ENCODE measurements around the gene CTXND1.
"Not testable (repeated sequence)": the region's sequence is repeated elsewhere in the genome, so short reads cannot be mapped to it uniquely, and the experiment has no call there.

CTXND1 gene

DNA sequence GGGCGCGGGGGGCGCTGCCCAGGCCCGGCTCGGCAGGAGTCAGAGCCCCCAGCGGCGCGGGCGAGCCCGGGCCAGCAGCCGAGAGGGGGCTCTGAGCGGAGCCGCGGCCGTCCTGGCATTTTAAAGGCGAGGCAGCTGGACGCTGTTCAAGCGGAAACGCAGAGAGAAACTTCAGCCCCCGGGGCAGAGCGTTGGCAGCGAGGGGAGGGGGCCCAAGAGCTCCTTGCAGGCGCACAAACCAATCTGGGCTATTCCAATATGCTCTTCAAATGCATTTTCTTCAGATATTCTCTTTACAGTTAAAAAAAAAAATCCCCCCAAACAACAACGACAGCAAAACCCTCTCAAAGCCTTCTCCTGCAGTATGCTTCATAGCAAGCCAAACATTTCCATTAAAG, at the start of gene CTXND1:
CTXND1 (minus strand) TSS at position 93 of the 398 bp plus-strand sequence. CDS start 50,264 bp downstream, outside the sequence.
- DNase-seq: no peak

DNA sequence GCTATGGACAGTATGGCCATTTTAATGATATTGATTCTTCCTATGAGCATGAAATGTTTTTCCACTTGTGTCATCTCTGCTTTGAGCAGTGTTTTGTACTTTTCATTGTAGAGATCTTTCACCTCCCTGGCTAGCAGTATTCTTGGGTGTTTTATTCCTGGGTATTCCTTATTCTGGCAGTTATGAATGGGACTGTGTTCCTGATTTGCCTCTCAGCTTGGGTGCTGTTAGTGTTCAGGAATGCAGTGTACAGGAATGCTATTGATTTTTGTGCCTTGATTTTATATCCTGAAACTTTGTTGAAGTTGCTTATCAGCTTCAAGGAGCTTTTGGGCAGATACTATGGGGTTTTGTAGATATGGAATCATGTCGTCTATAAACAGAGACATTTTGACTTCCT, 49.5 kb upstream of the CTXND1 start:
- DNase-seq: no peak

DNA sequence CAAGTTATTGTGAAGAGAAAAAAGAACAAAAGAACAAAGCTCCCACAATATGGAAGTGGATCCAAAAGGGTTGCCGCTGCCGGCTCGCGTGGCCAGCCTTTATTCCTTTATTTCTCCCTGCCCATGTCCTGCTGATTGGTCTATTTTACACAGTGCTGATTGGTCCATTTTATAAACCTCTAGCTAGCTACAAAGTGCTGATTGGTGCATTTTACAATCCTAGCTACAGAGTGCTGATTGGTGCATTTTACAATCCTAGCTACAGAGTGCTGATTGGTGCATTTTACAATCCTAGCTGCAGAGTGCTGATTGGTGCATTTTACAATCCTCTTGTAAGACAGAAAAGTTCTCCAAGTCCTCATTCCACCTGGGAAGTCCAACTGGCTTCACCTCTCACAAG, 43.8 kb upstream of the CTXND1 start:
- DNase-seq: not testable (repeated sequence)

DNA sequence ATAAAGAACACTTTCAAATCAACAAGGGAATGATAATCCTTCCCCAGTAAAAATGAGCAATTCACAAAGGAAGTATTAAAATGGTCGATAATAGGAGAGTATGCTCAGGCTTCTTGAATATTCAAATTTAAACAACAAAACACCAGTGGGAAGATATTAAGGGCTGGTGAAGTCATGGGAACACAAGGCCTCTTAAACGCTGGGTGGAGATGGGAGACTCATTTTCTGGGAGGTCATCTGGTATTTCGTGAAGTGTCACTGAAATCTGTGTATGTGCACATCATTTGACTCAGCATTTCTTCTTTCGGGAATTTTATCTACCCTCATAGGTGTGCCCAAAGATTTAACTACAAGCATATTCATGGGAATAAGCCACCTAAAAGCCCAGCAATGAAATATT, 40.1 kb upstream of the CTXND1 start:
- DNase-seq: no peak

DNA sequence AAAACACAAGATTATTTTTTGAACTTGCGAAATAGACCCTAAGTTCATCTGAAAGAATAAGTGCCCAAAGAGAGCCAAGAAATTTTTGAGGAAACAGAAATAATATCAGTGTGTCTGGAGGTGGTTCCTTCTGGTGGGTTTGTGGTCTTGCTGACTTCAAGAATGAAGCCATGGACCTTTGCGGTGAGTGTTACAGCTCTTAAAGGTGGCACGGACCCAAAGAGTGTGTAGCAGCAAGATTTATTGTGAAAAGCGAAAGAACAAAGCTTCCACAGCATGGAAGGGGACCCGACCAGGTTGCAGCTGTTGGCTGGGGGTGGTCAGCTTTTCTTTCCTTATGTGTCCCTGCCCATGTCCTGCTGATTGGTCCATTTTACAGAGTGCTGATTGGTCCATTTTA, 38.9 kb upstream of the CTXND1 start:
- not testable (repeated sequence) for DNase-seq

DNA sequence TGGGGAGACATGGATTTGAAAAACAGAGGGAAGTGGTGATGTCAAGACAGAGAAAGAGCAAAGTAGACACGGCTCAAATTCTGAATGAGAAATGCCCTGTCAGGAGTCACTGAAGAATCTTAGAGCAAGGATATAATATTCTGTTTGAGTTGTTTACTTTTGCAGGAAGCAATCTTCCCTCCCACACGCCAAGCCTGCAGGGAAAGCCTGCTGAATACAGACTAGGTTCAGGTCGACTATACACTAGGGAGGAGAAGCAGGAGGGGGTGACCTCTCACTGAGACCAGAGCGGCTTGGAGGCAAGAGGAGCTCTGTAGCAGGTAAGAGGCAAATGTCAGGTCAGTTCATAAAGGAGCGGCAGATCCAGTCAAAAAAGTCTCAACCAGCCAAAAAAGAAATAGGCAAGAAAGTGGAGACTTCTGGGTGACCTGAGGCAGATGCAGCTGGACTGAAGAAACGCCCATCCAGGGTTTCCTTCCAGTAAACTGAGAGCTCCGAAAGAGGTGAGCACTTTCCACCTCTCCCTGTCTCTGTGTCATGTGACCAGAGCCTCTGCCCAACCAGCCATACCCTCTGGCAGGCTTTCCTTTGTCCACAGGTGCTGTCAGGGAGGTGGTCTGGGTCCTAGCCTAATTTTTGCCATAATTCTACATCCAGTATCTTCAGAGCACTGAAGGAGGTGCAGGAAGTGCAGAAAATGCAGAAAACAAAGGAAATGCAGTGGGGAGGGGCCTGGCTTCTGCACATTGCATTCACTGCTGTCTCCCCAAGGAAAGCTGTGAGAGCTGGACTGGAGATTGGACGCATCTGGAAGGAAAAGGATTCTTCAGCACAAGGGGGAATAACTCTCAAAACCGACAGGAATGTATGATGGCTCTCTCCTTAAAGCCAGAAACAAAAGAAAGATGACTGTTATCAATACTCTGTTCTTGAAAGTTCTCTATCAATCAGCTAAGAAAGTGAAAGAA, 37.8 kb upstream of the CTXND1 start:
- DNase-seq: no peak

DNA sequence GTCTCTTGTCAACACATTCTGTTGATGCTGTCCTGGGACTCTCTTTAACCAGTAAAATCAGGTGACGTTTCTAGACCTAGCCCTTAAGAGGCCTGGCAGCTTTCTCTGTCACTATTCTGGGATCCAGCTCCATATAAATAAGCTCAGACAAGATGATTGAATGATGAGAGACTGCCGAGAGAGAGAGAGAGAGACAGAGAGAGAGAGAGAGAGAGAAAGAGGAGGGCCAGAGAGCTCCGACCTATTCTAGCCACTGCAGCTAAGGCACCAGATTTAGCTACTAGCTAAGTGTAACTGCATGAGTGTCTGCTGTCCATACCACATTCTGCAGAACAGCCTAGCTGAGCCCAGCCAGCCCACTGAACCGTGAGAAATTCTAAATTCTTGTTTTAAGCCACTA, 36.1 kb upstream of the CTXND1 start:
- DNase-seq: no peak

DNA sequence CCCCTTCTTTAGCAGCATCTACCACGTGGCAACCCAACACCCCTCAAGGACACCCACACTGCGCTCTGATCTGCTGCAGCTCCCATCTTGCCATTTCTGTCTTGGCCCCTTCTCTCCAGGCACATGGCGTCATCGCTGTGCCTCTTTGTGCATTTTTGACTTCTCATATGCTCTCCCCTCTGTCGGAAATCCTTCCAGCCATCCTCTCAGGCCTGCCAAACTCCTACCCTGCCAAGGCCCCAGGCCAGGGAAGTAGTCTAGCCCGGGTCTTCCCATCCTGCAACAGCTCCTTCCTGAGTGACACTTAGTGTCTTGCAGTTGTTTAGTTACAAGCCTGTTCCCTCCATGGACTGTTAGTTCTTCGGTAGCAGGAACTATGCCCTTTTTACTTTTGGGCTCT, 34.0 kb upstream of the CTXND1 start:
- DNase-seq: no peak

DNA sequence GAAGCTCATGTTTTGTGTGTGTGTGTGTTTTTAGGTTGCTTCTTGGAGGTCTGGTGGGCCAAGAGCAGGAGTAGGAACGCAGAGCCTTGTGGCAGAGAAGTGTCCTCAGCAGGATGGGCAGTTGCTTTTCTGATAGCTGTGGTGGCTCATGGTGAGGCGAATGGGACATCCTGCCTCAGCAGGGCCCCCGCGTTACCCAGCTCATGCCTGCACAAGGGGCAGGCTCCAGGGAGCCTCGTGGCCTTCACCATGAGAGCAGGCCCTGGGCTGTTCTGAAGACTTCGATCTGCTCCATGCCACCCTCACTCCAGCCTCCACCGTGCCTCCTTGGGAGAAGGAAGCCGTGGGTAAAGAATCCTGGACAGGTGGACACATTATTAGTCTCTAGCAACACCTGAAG, 33.4 kb upstream of the CTXND1 start:
- no peak for DNase-seq

DNA sequence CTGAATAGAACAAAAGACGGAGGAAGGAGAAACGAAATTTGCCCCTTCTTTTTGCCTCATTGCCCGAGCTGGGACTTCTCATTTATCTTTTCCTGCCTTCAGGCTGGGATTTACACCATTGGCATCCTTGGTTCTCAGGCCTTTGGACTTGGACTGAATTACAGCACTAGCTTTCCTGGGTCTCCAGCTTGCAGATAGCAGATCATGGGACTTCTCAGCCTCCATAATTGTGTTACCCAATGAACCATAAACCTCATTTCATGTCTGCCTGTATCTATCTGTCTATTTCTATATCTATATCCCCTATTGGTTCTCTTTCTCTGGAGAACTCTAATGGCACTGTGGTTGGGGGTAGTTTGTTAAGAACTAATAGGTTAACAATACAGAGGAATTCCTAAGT, 31.5 kb upstream of the CTXND1 start:
- DNase-seq: no peak

DNA sequence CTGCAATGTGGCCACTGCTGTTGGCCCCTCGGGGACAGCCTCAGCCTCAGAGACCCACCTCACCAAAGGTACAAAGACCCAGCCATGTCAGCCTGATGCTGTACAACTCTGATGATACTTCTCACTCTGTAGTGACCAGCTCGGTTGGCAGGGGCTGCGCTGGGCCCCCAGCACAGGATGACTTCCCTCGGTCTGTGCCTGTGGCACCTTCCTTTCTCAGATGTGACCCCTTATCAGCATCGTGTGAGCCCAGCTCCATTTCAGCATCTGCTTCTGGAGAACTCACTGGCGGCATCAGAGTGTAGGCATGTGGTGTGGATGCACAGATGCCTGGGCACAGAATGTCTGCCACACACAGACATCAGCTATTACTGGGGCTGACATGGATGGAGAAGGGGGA, 25.1 kb upstream of the CTXND1 start:
- no peak for DNase-seq

DNA sequence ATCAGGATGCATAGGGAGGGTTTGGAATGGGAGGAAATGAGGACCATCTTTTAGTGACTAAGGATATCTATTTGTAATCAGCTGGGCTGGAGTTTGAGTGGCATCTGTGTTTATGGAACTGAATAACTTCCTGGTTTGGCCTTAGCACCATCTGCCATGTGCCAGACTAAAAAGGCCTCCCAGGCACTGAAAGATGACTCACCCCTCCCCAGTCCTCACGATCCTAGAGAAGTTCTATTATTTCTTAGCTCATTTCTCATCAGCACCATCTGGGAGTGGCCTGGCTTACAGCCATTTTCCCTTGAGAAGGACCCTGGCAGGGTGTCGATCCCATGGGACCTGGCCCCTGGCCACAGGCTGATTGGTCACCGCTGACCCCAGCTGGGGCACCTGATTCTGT, 23.9 kb upstream of the CTXND1 start:
- peak; percentile 19 for DNase-seq

DNA sequence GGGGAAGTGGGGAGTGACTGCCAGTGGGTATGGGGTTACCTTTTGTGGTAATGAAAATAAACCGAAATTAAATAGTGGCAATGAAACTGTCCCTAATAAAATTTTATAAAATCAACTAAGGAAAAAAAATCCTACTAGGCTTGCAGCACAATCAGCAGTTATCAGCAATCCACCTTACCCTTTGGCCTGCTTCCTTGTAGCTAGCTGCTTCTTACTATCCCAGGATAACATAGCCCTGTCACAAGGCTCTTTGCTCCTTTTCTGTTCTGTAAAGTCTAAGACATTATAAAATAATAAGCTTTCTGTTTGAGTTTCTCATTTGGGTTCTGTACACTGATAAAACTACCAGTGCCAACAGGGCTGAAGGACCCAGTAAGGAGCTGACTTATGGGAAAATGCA, 23.0 kb upstream of the CTXND1 start:
- peak; percentile 6 for DNase-seq

DNA sequence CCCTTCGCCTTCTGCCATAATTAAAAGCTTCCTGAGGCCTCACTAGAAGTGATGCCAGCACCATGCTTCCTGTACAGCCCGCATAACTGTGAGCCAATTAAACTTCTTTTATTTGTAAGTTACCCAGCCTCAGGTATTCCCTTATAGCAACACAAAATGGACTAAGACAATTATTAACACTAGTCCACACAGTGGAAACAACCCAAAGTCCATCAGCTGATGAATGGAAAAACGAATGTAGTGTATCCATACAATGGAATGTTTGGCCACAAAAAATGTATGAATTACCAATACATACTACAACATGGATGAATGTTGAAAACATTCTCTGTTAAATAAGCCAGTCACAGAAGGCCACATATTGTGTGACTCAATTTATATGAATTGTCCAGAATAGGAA, 22.5 kb upstream of the CTXND1 start:
- no peak for DNase-seq

DNA sequence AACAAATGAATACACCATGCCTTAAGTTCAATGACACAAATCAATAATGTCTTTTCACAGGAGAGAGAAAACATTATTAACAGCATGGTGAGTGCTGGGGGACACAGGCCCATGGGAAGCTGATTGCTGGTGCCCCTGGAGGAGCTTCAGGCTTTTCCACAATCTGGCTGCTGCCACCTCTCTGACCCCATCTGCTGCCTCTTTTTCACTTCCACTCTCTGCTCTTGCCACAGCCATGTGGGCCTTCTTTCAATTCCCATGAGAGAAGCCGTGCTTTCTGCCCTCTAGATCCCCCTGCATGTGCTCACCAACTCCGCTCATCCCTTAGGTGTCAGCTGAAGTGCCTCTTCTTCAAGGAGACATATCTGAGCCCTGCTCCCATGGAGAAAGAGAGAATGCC, 21.0 kb upstream of the CTXND1 start:
- no peak for DNase-seq

DNA sequence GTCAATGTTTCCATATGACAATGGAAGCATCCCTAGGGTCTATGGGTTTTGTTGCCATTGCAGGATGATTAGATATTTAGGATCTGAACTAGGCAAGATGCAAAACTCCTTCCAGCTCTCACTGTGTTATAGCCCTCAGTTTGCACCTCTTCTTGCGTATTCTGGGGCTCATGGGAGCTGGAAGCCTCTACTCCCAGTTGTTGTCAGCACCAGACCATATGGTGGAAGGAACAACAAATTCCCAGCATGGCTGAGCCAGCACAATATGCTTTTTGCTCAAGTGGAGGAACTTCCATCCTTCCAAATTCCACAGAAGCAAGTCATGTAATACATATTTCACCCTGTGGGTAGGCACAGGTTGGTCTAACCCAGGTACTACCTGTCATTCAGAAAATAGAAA, 18.5 kb upstream of the CTXND1 start:
- no peak for DNase-seq

DNA sequence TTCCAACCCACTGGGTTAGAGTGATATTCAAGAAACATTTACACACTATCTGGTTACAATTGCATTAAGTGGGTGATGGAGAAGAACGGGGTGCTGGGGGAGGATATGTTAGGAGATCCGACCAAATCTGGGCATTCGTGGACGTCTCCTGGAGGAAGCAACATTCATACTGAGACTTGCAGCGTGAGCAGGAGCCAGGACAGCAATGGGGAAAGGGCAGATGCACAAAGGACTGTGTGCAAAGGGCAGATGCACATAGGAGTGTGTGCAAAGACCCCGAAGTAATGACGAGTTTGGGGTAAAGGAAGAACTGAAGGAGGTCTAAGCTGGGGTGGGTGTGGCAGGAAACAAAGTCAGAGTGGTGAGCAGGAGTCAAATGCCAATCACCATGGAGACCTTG, 16.1 kb upstream of the CTXND1 start:
- no peak for DNase-seq

DNA sequence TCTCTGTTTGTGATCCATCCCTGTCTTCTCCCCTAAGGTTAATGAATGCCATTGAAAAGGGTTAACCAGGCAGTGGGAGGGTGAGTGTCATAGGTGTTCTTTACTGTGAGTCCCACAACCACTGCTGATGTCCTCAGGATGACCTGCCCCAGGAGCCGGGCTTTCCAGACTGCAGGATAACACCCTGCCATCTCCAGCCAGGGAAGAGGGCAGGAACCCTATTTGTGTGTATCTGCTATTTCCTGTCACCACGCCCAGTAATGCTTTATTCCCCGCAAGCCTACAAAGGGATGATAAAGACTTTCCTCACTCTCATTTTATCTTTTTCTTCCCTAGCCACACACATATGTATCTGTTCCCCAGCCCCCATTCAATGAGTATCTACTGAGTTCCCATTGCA, 15.6 kb upstream of the CTXND1 start:
- no peak for DNase-seq

DNA sequence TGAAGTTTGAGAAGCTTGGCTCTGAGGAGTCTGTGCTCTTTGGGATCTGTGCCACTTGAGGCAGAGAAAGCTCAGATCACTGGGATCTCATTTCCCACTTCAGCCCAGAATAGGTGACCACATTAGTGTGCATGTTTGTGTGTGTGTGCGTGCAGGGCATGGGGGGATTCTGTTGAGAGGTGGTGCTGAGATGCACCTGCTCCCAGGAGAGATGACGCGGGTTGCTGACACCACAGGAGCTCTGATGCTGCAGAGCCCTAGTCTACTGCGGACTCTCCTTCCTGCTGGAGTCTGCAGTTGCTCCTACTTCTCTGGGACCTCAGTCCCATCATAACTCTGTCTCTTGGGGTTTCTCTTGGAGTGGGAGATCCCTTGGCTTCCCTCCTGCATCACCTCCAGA, 14.7 kb upstream of the CTXND1 start:
- no peak for DNase-seq

DNA sequence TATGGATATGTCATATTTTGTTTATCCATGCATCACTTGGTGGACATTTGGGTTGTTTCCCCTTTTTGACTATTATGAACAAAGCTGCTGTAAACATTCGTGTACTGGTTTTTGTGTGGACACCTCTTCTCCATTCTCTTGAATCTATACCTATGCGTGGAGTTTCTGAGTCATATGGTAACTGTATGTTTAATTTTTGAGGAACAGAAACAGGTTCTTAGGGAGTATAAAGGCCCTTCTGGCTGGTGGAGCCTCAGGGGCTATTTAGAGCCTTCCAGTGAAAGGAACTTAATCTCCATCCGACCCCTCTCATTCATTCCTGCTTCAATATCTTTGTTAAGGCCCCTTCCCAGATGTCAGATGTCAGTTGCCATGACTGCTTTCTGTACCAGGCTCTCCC, 14.1 kb upstream of the CTXND1 start:
- DNase-seq: no peak

DNA sequence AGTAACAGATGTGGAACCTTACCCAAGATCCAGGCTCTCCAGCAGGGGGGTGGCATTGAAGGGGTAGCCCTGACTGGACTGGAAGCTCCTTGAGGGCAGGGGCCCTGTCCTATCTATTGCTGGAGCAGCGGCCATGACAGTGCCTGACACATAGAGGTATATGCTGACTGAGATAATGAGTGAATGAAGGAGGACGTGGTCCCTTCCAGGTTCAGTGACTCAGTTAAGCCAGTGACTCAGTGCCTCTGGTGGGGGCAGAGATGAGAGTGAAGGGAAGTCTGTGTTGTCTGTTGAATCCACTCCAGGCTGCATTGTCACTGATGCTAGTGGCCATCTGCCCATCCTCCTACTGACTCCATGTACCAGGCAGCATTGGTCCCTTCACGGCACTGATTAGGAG, 13.0 kb upstream of the CTXND1 start:
- no peak for DNase-seq

DNA sequence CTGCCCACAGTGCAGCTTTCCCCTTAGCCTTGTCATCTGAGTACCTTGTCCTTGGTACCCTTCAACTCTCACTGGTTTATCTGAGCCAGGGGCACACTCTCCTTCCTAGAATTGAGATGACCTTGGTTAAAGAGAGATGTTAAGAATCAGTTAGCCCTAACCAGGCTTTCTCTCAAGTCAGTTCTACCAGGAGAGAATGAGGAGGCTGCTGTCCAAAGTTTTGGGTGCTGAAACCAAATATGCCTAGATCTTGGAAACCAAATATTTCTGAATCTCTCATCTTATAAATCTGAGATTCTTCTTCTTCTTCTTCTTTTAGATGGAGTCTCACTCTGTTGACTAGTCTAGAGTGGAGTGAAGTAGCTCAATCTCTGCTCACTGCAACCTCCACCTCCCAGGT, 12.0 kb upstream of the CTXND1 start:
- DNase-seq: no peak

DNA sequence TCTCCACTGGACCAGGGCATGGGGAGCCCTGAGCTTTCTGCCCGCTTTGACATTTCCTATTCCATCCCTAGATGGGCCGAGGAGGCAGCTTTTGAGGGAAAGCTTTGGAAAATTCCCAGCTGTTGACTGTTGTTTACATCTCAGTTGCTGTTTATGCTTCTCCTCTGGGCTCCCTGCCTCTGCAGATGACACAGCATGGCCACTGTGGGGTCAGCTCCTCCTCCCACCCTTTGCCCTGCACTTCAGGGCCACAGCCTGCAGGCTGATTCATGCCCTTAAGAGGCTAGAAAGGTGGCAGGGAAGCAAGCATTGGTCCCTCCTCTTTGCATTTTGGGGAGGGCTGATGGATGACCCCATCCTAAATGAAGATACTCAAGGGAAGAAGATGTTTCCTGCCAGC, 8.5 kb upstream of the CTXND1 start:
- no peak for DNase-seq

DNA sequence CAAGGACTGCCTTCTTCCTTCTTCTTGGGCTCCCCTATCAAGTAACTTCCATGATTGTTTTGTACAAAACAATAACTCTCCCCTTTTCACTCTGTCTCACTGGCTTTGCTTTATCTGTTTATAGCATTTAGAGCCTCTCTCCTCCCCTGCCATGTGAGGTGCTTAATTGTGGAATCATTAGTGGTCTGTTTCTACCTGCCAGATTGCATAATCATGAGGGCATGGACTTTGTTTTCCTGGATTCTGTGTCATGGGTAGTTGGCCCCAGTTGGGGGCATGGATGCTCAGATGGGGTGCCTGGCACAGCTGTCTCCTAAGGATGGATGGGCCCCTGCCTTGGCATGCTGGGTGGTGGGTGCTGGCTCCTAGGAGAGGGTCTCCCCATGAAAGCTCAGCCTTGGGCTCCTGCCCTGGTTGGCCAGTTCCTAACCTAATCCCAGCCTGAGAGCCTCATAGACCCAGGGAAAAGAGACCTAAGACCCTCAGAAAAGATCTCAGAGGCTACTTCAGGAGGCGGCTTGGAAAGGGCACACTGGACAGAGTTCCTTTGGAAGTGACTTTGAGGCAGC, 8.0 kb upstream of the CTXND1 start:
- DNase-seq: no peak
